HCT116 (cell line): ENCODE measurements around the gene RANGRF. TPM values are rescaled to one million over a fixed set of nuclear protein-coding genes. Genes with fewer than 3 reads are reported as not detected.

Experiments used
- ATAC-seq: fragments of 200-7000 bp; cut with Tn5 transposase; 2 replicates; pipeline ENCODE4 v1.9.1; 2020; ENCODE audit warnings: mild to moderate bottlenecking, moderate library complexity
- BruUV-seq: library from RNA; stranded (reverse); fragments of 400-500 nt; replicated peaks from 2 replicates; lab custom pipeline; 2021; lab: Mats Ljungman, UMichigan
- CTCF ChIA-PET: fragments of 300-600 bp; sonication (Branson Sonifier 250); formaldehyde crosslinking; loops from one replicate; lab custom pipeline; 2021; ENCODE audit warnings: antibody characterized with exemption; lab: Charles Lee
- POLR2A ChIA-PET: fragments of 300-600, 350-600 bp; sonication (Branson Sonifier 250); formaldehyde crosslinking; loops from one replicate; lab custom pipeline; 2021; ENCODE audit warnings: antibody characterized with exemption; lab: Charles Lee
- RAD21 ChIA-PET, 2 experiments: fragments of 300-600 bp; sonication (Branson Sonifier 250); formaldehyde crosslinking; loops; one replicate each; lab custom pipeline; 2023; ENCODE audit warnings: low total read pairs in 2 of 2; ENCODE audit not compliant: uncharacterized antibody in 2 of 2, unreplicated experiment in 2 of 2, low non-redundant PET in 1 of 2; lab: Charles Lee
- DNase-seq: peaks from one replicate; pipeline ENCODE4 v3.0.0-alpha.2; 2010; ENCODE audit warnings: low read depth, low spot score
- H2AFZ ChIP-seq: fragments of 200-600 bp; shearing (Covaris generic), sonication (generic); 2 replicates; pipeline ENCODE4 v1.6.1; 2017; ENCODE audit warnings: low read depth, mixed run types, mixed read lengths, antibody characterized with exemption, low read length; ENCODE audit not compliant: poor library complexity, severe bottlenecking
- H3K27ac ChIP-seq: 2 replicates; pipeline ENCODE4 v1.5.1; 2012; ENCODE audit warnings: low read depth, low read length
- H3K27me3 ChIP-seq: fragments of 200-600 bp; sonication (generic); 2 replicates; pipeline ENCODE4 v1.6.1; 2016; ENCODE audit warnings: mixed run types, low read length, mixed read lengths; ENCODE audit not compliant: insufficient read depth
- H3K36me3 ChIP-seq, 2 experiments: fragments of 200-500 bp in 1 of 2; fragments of 200-600 bp in 1 of 2; sonication (Bioruptor generic) in 1 of 2; sonication (generic) in 1 of 2; 2 replicates each; pipeline versions ENCODE4 v1.5.1 to v1.6.1; 2014 to 2016; ENCODE audit warnings: low read length in 2 of 2, inconsistent platforms in 1 of 2, mixed read lengths in 1 of 2, mixed run types in 1 of 2; ENCODE audit not compliant: insufficient read depth in 2 of 2, control insufficient read depth in 1 of 2
- H3K4me1 ChIP-seq, 2 experiments: fragments of 200-600 bp in 1 of 2; sonication (generic) in 1 of 2; 2 replicates each; pipeline versions ENCODE4 v1.5.1 to v1.6.1; 2012 to 2017; ENCODE audit warnings: low read length in 2 of 2, inconsistent platforms in 1 of 2, mild to moderate bottlenecking in 1 of 2, mixed read lengths in 1 of 2, mixed run types in 1 of 2, moderate library complexity in 1 of 2; ENCODE audit not compliant: insufficient read depth in 2 of 2, control insufficient read depth in 1 of 2
- H3K4me2 ChIP-seq: fragments of 200-600 bp; sonication (generic); 2 replicates; pipeline ENCODE4 v1.6.1; 2017; ENCODE audit warnings: mixed run types, low read length, mixed read lengths
- H3K4me3 ChIP-seq, 2 experiments: fragments of 200-600 bp in 1 of 2; sonication (generic) in 1 of 2; replicated peaks in 1 of 2; 2 replicates each; pipeline ENCODE4 v1.5.1; 2011 to 2016; ENCODE audit warnings: low read length in 2 of 2, control low read depth in 1 of 2, low read depth in 1 of 2, mild to moderate bottlenecking in 1 of 2, mixed read lengths in 1 of 2, mixed run types in 1 of 2
- H3K79me2 ChIP-seq: fragments of 200-600 bp; sonication (generic); 2 replicates; pipeline ENCODE4 v1.6.1; 2017; ENCODE audit warnings: mild to moderate bottlenecking, mixed run types, low read length, moderate library complexity, mixed read lengths; ENCODE audit not compliant: insufficient read depth
- H3K9ac ChIP-seq: fragments of 200-600 bp; sonication (generic); 2 replicates; pipeline ENCODE4 v1.6.1; 2016; ENCODE audit warnings: low read length, mixed read lengths
- H3K9me2 ChIP-seq: fragments of 200-600 bp; sonication (generic), shearing (Covaris generic); 2 replicates; pipeline ENCODE4 v1.6.1; 2017; ENCODE audit warnings: mixed run types, mild to moderate bottlenecking, moderate library complexity; ENCODE audit not compliant: insufficient read depth
- H3K9me3 ChIP-seq, 2 experiments: fragments of 200-500 bp in 1 of 2; fragments of 200-600 bp in 1 of 2; sonication (Bioruptor generic) in 1 of 2; sonication (generic) in 1 of 2; 2 replicates each; pipeline ENCODE4 v1.6.1; 2014 to 2017; ENCODE audit warnings: low read length in 2 of 2, mixed read lengths in 2 of 2, inconsistent platforms in 1 of 2, low read depth in 1 of 2, mild to moderate bottlenecking in 1 of 2, mixed run types in 1 of 2, moderate library complexity in 1 of 2; ENCODE audit not compliant: control insufficient read depth in 1 of 2, insufficient read depth in 1 of 2
- H4K20me1 ChIP-seq: fragments of 200-600 bp; sonication (generic), shearing (Covaris generic); 2 replicates; pipeline ENCODE4 v1.6.1; 2017; ENCODE audit warnings: mixed run types, mild to moderate bottlenecking, moderate library complexity; ENCODE audit not compliant: insufficient read depth
- CBX3 ChIP-seq: IDR thresholded peaks from 2 replicates; pipeline ENCODE4 v1.6.1; 2012; ENCODE audit warnings: low read depth
- CEBPB ChIP-seq: IDR thresholded peaks from 2 replicates; pipeline ENCODE4 v1.6.1; 2012; ENCODE audit warnings: low read depth
- CTCF ChIP-seq, 3 experiments: fragments of 200-600 bp in 1 of 3; sonication (generic) in 1 of 3; IDR thresholded peaks in 2 of 3; conservative IDR thresholded peaks in 1 of 3; 2 replicates each; pipeline ENCODE4 v1.5.1; 2012 to 2017; ENCODE audit warnings: low read depth in 2 of 3, low read length in 2 of 3, antibody characterized with exemption in 1 of 3, borderline replicate concordance in 1 of 3, control low read depth in 1 of 3, mild to moderate bottlenecking in 1 of 3, mixed read lengths in 1 of 3, mixed run types in 1 of 3, moderate library complexity in 1 of 3; ENCODE audit not compliant: insufficient read depth in 1 of 3
- ELF1 ChIP-seq: IDR thresholded peaks from 2 replicates; pipeline ENCODE4 v1.6.1; 2012; ENCODE audit warnings: low read depth, borderline replicate concordance
- FOSL1 ChIP-seq: IDR thresholded peaks from 2 replicates; pipeline ENCODE4 v1.6.1; 2012; ENCODE audit warnings: low read depth
- JUND ChIP-seq: IDR thresholded peaks from 2 replicates; pipeline ENCODE4 v1.6.1; 2012
- MAX ChIP-seq: IDR thresholded peaks from 2 replicates; pipeline ENCODE4 v1.6.1; 2012
- POLR2AphosphoS5 ChIP-seq: IDR thresholded peaks from 2 replicates; pipeline ENCODE4 v1.6.1; 2011; ENCODE audit warnings: mild to moderate bottlenecking, low read depth, low read length, moderate library complexity
- SIN3A ChIP-seq: IDR thresholded peaks from 2 replicates; pipeline ENCODE4 v1.6.1; 2012; ENCODE audit warnings: low read depth
- SRF ChIP-seq: IDR thresholded peaks from 2 replicates; pipeline ENCODE4 v1.6.1; 2012; ENCODE audit warnings: low read depth
- TCF7L2 ChIP-seq: IDR thresholded peaks from 2 replicates; pipeline ENCODE4 v1.7.0; 2011; ENCODE audit warnings: borderline replicate concordance, inconsistent platforms; ENCODE audit not compliant: insufficient read depth, insufficient read length; ENCODE audit errors: extremely low read depth
- YY1 ChIP-seq: IDR thresholded peaks from 2 replicates; pipeline ENCODE4 v1.6.1; 2011; ENCODE audit warnings: low read length, low read depth, moderate library complexity, mild to moderate bottlenecking; ENCODE audit not compliant: insufficient replicate concordance; ENCODE audit errors: extremely low read depth
- ZBTB33 ChIP-seq: IDR thresholded peaks from 2 replicates; pipeline ENCODE4 v1.6.1; 2011; ENCODE audit warnings: mild to moderate bottlenecking, low read length, moderate library complexity; ENCODE audit not compliant: insufficient replicate concordance; ENCODE audit errors: extremely low read depth
- ZFX ChIP-seq: fragments of 450-650 bp; IDR thresholded peaks from 2 replicates; pipeline ENCODE4 v1.6.1; 2017
- intact Hi-C: fragments of 100-400 bp; cut with micrococcal nuclease; formaldehyde crosslinking; loops from 2 replicates; pipeline ENCODE4 v1.10.0; 2022
- total RNA-seq: library from RNA; stranded (reverse); gene quantifications from one replicate; pipeline ENCODE4 v1.2.1, GENCODE V29; 2021; ENCODE audit not compliant: unreplicated experiment

Gene RANGRF
- total RNA-seq, 1 experiment from 2014 or later: 33.2 TPM

DNA sequence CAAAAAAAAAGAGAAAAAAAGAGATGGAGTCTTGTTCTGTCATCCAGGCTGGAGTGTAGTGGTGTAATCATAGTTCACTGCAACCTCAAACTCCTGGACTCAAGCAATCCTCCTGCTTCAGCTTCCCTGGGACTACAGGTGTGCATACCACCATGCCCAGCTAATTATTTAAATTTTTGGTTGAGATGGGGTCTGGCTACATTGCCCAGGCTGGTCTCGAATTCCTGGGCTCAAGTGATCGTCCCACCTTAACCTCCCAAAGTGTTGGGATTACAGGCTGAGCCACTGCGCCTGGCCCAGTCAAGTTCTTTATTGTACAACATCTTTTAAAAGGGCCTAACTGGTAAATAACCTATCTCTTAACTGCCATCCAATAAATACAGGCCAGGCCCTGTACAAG is 6.1 kb upstream of the RANGRF start:
- Histone ChIP-seq H3K4me3 (no peak overlapping the region), H2AFZ (no peak overlapping the region), H4K20me1 (no peaks in the 10 kb centered on the region), H3K79me2 (no peaks in the 10 kb centered on the region), H3K36me3 (no peaks in the 10 kb centered on the region), H3K4me2 (no peak overlapping the region), H3K27me3 (no peaks in the 10 kb centered on the region), H3K9ac (no peak overlapping the region), H3K4me1 (peaks cover 3 to 5% of the 10 kb centered on the region in 2 experiments), H3K9me2 (no peaks in the 10 kb centered on the region), H3K9me3 (no peaks in the 10 kb centered on the region), H3K27ac (no peak overlapping the region)
- POLR2A ChIA-PET: interaction anchor here (1.0 kb wide), 1 partner anchor 13 kb away, joined by 3 read pairs; the partner anchor contains the start of gene SLC25A35
- no peak for ATAC-seq
- RAD21 ChIA-PET: no interaction called here
- no TSS peak for BruUV-seq
- TF ChIP-seq SRF (no peak), SIN3A (no peak), FOSL1 (no peak), POLR2AphosphoS5 (no peak), ELF1 (no peak), CTCF (IDR thresholded peaks at IDR 0.05 in 2 of 3, conservative IDR thresholded peaks at IDR 0.05 in 1 of 3; ENCODE audit: borderline replicate concordance in 1 of 3, insufficient read depth in 1 of 3, low read depth in 2 of 3, low read length in 2 of 3) (no peak), CBX3 (no peak), YY1 (no peak), MAX (no peak), CEBPB (no peak), ZBTB33 (no peak), TCF7L2 (no peak), ZFX (no peak), JUND (no peak)
- intact Hi-C loops: no loop called here
- DNase-seq: no peak
- CTCF ChIA-PET: no interaction called here
